Hematopoietic multipotent progenitor cell treated with erythropoietin and hydrocortisone succinate and interleukin-3 and kit ligand, for 4 days (in vitro differentiated cells): Measurements from ENCODE around the gene AGRN.
"Not testable (repeated sequence)": the region's sequence is repeated elsewhere in the genome, so short reads cannot be mapped to it uniquely, and the experiment has no call there.

Source experiments
- DNase-seq: peaks from one replicate; pipeline ENCODE4 v3.0.0-alpha.2; 2015

Gene AGRN

DNA sequence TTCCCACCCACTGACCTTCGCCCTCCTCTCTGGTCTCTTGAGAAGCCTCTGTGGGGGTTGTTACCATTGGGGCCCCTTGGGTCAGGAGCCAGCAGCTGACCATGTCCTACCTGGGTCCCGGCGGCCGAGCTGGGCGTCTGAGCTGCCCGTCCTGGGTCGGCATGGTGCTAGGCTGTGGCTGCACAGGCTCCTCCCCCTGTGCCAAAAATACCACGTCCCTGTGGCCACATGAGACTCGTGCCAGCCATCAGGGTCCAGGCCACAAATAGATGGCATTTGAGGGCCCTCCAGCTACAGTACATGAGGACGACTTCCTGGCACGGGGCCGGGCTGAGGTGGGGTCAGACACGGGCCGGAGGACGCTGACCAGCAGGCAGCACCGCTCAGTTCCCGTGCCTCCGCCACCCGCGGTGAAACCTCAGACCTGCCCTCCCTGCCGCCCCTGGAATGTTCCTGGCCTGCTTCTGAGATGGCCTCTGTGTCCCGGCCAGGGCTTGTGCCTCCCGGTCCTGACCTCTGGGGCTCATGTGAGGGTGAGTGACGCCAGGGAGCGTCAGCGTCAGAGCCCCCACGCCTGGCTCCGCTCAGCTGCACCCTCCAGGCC lies 37.9 kb upstream of the AGRN start, which contains the start of gene PERM1:
TSS of gene PERM1 (minus strand) at position 139 of the 604 bp plus-strand sequence. CDS start 1,064 bp downstream, outside the sequence.
- no peak for DNase-seq

DNA sequence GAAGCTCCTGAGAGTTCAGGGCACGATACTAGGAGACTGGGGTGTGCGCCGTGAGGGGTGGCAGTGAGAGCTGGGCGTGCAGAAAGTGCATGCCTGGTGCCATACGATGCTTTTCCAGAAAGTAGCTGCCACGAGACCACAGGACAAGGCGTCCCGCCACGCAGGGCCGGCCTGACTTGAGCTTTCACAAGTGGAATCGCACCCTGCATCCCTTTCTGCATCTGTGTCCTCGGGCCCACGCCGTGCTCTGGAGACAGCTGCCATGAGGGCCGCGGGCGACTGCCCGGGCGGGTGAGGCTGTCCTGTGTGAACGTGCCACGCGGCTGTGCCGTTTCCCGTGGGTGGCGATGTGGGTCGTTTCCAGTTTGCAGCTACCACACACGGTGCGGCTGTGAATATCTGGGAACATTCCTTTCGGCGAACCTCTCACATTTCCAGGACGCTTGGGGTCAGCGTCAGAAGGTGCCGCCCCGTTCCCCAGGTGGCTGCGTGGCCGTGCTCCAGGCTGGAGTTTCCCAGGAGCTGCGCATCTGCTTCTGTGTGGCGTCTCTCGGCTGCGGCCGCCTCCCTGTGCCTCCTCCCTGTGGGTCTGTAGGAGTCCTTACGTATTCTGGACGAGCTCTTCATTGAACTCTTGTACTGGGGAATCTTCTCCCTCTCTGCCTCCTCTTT lies 37.0 kb upstream of the AGRN start:
- DNase-seq: no peak

DNA sequence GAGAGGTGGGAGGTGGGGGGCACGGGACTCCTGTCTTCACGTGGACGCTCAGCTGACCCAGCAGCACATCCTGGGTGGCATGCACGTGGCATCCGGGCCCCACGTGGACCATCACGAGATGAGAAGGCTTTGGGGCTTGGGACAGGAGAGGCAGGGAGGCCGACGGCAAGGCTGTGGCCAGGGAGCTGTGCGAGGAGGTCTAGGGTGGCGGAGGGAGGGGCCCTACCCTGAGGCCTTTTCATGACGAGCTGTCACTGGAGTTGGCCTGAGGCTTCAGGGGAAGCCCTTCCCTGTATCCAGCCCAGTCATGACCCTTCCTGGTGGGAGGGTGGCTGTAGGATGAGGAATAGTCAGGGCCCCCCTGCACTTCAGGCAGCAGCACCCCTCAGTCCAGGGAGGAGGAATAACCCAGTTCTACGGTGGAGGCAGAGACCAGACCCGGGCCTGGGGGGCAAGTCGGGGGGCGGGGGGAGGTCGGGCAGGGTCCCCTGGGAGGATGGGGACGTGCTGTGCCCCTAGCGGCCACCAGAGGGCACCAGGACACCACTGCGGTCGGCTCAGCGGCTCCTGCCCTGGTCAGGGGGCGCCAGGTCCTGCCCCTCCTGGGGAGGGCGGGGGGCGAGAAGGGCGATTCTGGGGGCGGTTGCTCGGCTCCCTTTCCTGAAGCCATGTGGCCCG lies 36.0 kb upstream of the AGRN start:
- peak; percentile 46 for DNase-seq

DNA sequence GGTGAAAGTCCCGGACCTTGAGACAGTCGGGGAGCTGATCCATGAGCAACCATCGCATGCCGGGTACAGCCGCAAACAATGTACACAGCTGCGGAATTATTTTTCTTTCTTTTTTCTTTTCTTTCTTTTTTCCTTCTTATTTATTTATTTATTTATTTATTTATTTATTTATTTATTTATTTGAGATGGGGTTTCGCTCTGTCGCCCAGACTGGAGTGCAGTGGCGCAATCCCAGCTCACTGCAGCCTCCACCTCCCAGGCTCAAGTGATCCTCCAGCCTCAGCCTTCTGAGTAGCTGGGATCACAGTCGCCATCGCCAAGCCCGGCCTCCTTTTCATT lies 35.5 kb upstream of the AGRN start:
- no peak for DNase-seq

DNA sequence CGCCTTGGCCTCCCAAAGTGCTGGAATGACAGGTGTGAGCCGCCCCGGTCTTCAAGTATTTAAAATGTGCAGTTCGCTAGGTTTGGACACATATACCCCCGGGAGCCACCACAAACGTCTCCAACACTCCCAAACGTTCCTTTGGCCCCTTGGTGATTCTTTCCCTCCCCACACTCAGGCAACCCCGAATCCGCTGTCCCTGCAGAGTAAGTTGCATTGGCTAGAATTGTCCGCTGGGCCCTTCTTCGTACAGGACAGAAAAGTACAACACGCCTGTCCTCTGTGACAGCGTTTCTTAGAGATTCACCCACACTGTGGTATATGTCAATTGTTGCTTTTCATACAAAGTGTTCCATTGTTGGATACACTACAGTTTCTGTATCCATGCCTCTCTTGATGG lies 34.8 kb upstream of the AGRN start:
- DNase-seq: no peak

DNA sequence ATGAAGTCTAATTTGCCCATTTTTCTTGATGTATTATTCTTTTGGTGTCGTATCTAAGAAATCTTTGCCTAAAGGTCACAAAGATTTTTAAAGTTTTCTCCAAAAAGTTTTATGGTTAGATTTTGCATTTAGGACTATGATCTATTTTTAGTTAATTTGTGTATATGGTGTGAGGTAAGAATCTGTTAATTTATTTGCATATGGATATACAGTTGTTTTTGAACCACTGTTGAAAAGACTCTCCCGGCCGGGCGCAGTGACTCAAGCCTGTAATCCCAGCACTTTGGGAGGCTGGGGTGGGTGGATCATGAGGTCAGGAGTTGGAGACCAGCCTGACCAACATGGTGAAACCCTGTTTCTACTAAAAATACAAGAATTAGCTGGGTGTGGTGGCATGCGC lies 31.9 kb upstream of the AGRN start:
- not testable (repeated sequence) for DNase-seq

DNA sequence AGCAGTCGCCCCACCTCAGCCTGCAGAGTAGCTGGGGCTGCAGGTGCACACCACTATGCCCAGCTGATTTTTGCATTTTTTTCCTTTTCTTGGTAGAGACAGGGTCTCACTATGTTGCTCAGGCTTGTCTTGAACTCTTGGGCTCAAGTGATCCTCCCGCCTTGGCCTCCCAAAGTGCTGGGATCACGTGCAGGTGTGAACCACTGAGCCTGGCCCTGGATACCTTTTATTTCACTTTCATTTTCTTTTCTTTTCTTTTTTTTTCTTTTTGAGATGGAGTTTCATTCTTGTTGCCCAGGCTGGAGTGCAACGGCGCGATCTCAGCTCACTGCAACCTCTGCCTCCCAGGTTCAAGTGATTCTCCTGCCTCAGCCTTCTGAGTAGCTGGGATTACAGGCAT lies 28.6 kb upstream of the AGRN start:
- DNase-seq: not testable (repeated sequence)

DNA sequence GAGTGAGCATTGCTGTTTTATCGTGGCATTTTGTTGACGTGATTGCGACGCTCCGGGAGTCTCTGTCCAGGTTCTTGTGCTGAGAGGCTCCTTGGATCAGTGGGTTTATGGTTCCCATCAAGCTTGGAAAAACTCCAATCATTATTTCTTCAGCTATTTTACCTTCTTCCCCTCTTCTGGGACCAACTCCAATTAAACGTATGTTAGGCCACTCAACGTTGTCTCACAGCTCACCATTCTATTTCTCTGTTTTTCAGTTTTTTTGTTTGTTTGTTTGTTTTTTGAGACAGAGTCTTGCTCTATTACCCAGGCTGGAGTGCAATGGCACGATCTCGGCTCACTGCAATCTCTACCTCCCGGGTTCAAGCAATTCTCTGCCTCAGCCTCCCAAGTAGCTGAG lies 28.0 kb upstream of the AGRN start:
- DNase-seq: no peak

DNA sequence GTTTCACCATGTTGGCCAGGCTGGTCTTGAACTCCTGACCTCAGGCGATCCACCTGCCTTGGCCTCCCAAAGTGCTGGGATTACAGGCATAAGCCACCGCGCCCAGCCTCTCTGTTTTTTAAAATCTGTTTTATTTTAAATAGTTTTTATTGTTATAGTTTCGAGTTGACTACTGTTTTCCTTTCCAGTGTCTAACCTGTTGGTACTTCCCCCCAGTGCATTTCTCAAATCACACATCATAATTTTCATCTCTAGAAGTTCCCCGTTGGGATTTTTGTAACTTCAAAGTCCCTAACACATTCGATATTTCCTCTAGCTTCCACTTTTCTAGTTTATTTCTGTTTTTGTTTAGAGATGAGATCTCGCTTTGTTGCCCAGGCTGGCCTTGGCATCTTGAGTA lies 27.6 kb upstream of the AGRN start:
- DNase-seq: no peak

DNA sequence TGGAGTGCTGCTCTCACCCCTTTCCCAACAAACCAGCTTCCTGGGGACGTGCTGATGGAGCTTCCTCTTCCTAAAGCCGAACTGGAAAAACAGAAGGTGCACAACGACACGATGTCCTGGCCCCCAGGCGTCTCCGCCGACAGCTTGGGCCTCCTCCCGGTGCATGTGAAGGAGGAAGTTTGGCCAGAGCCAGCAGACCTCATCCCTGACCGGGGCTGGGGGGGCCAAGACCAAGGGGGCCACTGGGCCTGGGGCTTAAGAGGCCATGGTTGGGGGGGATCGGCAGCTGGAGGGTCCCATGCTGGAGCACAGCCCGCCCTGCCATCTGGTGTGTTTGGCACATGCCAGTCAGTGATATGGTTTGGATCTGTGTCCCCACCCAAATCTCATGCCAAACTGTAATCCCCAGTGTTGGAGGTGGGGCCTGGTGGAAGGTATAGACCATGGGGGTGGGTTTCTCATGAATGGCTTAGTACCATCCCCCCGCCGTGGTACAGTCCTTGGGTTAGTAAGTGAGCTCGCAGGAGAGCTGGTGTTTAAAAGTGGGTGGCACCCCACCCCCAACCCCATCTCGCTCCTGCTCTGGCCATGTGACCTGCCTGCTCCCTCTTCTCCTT lies 26.4 kb upstream of the AGRN start:
- no peak for DNase-seq

DNA sequence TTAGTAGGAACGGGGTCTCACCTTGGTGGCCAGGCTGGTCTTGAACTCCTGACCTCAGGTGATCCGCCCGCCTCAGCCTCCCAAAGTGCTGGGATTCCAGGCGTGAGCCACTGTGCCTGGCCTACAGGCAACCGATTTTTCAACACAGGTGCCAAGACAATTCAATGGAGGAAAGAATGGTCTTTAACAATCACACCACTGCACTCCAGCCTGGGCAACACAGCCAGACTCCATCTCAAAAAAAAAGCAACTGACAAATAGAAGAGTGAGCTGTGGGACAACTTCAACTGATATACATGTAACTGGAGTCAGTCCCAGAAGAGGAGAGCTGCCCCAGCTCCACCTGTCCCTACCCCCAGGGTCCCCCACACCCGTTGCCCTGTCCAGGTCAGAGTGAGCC lies 25.4 kb upstream of the AGRN start:
- not testable (repeated sequence) for DNase-seq

DNA sequence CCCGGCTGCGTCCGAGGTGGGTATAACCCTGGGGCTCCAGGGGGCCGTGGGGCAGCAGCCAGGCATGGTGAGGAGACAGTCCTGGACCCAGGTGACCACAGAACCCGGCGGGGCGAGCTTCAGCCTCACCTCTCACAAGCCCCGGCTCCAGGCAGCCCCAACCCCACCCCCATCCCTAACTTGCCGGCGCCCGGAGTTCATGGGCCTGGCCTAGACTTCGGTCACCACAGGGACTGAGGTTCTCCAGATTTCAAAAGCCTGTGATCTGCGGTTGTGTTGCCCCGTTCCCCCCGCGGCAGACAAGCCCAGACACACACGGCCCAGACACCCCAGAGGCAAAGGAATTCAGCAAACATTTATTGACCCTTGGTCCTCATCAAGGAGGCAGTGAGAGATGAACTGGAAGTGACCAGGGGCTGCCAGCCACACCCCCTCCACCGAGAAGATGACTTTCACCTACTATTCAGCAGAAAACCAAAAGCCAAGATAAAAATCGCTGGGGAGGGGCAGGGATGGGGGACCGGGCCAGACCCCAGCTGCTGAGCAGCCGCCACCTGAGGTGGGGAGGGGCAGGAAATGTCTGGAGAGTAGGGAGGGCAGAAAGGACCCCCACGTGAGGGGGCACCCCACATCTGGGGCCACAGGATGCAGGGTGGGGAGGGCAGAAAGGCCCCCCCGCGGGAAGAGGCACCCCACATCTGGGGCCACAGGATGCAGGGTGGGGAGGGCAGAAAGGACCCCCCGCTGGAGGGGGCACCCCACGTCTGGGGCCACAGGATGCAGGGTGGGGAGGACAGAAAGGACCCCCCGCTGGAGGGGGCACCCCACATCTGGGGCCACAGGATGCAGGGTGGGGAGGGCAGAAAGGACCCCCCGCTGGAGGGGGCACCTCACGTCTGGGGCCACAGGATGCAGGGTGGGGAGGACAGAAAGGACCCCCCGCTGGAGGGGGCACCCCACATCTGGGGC lies 24.0 kb upstream of the AGRN start:
- no peak for DNase-seq

DNA sequence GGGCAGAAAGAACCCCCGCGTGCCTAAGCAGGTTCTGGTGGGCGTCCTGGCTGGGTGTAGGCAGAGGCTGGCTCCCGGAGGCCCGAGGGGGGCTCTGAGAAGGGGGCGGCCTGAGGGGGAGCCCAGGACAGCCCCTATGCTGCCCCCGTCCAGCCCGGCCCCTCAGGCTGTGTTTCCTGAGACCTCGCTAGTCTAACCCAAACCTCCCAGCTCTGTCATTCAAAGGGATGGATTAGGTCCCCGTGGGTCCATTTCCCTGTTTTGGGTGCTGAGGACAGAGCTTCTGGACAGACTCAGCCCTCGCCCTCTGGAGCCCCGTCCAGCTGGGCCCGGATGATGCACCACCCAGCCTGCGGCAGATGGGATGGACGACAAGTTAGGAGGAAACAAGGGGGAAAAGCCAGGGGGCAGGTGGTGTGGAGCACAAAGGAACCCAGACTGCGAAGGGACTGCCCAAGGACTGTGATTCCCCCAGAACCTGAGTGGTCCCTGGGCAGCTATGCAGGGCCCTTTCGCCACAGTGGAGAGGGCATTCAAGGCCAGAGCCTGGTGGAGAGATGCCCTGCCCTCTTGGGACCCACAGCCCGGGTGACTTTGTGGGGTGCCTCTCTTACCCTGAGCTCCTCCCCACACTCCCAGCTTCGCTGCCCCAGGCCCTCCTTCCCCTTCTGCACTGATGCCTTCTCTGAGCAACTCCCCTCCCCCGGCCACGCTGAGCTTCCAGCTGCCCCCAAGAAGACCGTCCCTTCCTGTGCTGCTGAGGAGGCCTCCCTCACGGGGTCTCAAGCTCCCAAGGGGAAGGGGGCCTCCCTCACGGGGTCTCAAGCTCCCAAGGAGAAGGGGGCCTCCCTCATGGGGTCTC lies 22.8 kb upstream of the AGRN start:
- no peak for DNase-seq

DNA sequence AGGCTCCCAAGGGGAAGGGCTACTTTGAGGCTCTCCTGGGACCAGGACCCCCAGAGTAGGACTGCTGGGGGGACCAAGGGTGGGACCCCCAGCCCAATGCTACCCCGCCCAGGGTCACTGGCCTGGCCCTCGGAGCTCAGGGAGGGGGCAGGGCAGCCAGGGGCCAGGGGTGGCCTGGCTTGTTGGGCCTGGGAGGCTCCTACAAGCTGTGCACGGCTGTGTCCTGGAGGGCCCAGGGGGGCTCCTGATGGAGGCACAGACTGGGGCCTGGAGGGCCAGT lies 22.3 kb upstream of the AGRN start:
- DNase-seq: no peak

DNA sequence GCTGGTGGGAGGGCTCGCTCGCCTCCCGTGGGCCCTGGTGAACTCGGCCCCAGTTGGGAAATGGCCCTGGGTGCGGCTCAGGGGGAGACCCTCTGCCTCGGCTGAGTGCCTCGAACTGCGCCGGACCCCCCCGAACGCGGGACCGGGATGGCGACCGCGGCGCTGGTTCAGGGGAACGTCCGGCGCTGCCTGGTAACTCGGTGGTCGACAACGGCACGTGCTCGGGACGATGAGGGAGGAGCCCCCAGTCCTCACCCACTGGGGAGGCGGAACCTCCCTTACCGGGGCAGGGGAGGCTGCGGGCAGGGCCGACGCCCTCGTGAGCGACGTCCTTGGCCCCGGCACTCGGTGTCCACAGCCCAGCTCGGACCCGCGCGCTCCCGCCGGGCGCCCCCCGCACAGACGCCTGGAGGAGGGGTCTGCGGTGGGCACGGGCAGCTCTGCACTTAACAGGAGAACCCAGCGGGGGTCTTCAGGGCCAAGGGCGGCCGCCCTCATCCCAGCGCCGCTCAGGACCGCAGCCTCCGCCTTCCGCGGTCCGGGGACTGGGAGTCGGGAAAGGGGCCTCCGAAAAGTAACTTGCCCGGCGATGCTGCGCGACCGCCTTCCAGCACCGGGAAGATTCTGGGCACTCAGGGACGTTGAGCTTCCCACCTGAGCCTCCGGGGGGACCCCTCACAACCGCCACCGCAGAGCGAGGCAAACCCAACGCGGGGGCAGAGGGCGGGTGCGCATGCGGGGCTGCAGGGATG lies 21.8 kb upstream of the AGRN start:
- DNase-seq: no peak

DNA sequence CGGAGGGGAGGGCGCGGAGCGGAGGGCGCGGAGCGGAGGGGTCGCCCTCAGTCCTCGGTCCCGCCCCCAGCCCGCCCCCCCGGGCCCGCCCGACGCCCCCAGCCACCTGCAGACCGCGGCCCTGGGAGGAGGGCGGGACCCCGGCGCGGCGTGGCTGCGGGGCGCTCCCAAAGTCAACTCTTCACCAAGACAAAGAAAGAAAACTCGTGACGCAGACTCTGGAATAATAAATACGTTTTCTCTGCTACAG lies 21.2 kb upstream of the AGRN start:
- DNase-seq: no peak

DNA sequence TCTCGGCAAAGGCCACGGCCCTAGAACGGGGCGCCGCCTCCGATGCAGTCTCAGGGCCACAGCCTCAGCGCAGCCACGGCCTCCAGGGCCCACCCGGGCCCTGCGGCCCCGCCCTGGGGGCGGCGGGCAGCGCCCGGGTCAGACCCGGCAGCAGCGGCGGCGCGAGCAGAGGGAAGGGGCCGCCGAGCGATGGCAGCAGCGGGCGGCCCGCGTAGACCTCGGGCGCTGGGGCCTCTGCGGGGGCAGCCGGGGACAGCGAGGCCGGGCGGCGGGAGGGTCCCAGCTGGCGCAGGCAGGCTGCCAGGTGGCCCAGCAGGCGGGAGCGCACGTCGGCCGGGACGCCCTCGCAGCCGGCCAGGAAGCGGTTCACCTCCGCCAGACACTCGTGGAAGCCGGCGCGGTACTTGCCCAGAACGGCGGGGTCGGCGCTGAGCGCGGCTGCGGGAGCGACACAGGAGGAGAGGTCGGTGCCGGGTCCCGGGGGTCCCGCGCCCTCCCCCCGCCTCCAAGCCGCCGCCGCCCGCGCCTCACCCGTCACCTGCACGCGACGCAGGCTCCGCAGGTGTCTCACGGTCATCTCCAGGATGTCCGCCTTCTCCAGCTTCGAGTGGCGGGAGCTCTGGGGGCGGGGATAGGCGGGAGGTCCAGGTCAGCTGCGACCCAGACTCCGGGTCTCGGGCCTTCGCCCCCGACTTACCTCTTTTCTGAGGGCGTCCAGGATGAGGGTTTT lies 20.8 kb upstream of the AGRN start:
- peak; percentile 41 for DNase-seq

DNA sequence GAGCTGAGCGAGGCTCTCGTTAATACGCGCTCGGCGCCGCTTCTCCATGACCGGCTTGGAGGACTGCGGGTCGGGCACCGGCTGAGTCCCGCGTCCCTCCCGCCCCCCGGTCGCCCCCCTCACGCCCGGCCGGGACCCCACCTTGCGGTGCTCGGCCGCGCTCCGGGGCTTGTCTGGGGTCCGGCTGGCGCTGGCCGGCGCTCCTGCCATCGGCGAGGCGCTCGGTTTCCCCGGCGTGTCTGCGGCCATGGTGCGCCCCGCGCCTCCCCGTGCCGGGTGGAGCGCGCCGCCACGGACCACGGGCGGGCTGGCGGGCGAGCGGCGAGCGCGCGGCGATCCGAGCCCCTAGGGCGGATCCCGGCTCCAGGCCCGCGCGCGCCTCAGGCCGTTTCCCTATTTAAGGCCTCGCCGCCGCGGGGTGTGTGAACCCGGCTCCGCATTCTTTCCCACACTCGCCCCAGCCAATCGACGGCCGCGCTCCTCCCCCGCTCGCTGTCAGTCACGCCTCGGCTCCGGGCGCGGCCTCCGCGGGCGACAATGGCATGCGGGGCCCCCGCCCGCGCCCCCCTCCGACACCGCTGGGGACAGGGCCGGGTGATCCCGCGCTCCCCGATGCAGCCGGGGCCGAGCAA lies 20.1 kb upstream of the AGRN start, which contains the start of gene HES4:
TSS of gene HES4 (minus strand) at position 373 of the 632 bp plus-strand sequence. CDS start at position 249, 124 bp downstream.
- peak; percentile 81 for DNase-seq

DNA sequence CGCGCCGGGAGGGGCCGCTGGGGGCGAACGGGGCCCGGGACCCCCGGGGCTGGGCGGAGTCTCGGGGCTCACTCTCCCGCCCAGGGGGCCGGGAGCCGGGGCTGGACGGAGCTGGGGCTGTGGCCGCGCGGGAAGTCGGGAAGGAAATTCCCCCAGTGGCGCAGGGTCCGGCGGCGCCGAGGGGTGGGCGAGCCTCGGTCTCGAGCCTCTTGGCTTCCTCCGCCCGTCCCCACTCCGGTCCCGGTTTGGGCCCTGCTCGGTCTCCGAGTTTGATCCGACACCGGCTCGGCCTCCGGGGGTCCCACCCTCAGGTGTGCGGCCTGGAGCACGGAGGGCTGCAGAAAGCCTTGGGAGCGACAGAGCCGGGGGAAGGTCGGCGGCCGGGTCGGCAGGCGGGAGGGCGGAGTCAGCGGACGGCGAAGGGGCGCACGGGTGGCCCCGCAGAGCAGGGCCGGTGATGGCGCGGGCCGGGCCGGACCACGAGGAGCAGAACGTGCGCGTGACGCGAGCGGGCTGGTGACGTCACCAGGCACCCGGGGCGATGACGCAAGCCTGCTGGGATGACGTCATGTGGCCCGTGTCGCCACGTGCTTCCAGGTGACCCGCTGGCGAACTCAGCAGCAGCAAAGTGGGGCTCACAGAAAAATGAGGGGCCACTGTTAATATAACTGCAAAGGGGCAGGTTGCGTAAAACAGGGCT lies 19.4 kb upstream of the AGRN start:
- peak; percentile 46 for DNase-seq
